Cerebellar cortex (tissue), 1 donor: ENCODE data around the gene HPGDS.

Experiments
- DNase-seq: peaks from one replicate; pipeline ENCODE4 v3.0.0-alpha.2; 2015; ENCODE audit warnings: low spot score

Gene HPGDS

DNA sequence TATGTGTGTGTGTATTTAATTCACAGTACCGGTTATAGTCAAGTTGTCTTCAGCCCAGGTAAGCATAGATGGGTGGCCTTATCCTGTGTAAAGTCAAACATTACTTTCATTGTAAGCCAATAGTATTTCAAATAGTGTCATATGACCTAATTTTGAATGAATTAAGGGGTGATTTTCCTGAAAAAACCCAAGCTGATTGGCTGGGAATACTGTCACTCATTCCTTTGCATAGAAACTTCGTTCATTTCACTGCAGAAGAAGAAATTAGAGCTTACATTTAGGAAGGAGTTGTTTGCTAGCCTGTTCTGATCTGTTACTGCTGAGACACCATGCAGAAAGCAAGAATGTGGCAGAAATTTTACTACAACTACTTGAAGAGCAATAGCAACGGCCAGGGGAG lies 89.6 kb downstream of the HPGDS start:
- no peak for DNase-seq

DNA sequence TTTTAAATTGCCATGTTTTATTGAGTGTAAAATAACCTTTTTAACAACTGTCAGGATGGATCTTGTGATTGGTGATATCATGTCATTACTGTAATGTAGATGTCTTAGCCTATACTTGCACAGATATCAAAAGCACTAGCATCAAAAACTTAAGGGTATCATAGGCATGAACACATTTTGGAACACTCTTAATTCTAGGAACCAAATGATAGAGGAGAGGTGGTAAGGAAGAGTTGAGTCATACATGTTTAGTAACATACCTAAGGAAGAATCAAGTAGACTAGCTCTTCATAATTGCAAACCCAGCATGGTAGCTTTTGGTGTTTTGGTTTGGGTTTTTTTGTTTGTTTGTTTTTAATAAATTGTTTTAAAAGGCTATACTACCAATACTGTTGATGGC lies 91.5 kb downstream of the HPGDS start:
- DNase-seq: no peak
